HPDE6-E6E7 (cell line): ENCODE results near the gene STK39.
A peak's percentile ranks its signal among the peaks of the same experiment; 100 is the strongest.

ENCODE experiments used
- DNase-seq: peaks from one replicate; pipeline ENCODE4 v3.0.0; 2011; ENCODE audit warnings: missing footprints; ENCODE audit errors: extremely low spot score

STK39 gene

DNA sequence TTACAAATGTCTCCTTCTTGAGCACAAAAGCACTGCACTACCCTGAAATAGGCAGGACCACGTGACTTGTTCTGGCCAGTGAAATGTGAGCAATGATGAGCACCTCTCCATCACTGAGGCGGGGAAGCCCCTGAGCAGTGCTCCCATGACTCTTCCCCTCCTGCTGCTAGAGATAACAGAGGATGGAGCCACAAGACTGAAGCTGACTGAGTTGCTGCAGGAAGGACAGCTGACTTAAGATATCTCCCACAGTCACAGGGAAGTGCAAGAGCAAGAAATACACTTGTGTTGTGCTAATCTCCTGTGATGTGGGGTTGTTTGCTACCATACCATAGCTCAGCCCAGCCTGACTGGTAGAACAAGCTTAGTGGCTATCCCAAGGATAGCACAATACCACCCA, 38.7 kb downstream of the STK39 start:
- no peak for DNase-seq

DNA sequence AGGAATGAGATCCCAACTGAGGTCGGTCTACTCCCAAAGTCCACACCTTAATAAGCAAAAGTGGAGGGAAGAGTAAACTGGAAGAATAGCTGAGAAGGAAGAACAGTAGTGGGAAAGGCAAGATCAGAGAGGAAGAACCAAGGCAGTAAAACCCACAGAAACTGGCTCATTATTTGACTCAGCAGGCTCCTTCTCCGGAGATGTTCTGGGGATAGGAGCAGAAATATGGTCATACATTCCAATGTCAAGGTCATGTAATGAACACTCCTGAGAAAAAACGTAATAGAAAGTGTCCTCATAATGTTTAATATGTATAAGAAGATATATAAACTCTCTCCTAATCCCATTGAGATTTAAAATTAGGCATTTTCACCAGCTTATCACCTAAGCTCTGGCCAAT, 39.5 kb downstream of the STK39 start:
- DNase-seq, result no peak

DNA sequence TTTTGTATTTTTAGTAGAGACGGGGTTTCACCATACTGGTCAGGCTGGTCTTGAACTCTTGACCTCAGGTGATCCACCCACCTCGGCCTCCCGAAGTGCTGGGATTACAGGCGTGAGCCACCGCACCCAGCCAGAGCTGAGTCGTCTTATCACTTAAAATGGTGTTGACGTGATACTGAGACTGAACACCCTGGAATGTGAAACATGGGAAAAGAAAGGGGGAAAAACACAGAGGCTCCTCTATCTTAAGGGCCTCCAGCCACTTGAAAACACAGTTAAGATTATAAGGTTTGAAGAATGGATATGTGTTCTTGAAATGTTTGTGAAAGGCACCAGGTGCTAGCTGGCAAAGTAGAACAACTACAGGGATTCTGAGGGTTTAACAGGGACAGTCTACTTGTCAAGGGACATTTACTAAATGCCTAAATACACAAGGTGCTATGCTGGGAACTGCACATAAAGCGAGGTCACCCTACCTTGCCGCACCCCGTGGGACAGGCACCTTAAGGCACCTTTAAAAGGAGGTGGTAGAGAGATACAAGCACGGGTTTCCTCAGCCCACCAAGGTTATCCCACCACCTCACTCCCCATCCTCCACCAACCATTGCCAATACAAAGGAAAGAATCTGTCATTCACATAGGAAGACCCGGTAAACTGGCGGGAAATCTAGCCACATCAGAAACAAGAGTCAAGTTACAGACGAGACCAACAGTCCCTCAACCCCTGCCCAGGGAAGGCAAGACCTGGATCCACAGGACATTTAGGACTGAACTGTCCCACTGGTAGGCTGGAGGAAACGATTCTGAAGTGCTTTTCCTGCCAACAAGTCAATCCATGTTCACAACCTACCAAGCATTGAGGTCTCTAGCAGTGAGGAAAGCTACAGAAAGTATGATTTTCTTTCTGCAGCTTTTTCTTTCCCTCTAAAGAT, 43.4 kb downstream of the STK39 start:
- DNase-seq, result no peak

DNA sequence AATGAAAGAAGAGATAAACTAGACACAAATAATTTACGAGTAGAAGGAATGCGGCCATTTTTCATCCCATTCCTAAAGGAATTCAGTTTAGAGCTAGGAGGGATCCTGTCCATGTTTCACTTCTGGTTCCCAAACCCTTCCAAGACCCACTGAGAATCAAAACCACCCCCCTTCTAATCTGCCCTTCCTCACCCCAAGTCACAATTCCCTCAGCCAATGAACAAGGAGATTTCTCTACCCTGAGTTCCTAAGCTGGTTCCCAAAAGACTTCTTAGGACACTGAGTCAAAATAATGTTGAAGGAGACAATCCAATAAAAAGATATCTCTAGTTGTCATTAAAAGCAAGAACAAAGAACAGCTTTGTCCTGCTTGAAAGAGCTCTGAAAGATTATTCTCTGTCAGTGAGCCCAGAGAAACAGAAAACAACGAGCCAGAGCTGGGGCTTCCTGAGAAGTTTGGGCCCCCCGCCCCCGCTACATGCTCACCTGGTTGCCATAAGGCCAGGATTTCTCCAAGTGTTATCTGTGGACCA, 45.7 kb downstream of the STK39 start:
- no peak for DNase-seq

DNA sequence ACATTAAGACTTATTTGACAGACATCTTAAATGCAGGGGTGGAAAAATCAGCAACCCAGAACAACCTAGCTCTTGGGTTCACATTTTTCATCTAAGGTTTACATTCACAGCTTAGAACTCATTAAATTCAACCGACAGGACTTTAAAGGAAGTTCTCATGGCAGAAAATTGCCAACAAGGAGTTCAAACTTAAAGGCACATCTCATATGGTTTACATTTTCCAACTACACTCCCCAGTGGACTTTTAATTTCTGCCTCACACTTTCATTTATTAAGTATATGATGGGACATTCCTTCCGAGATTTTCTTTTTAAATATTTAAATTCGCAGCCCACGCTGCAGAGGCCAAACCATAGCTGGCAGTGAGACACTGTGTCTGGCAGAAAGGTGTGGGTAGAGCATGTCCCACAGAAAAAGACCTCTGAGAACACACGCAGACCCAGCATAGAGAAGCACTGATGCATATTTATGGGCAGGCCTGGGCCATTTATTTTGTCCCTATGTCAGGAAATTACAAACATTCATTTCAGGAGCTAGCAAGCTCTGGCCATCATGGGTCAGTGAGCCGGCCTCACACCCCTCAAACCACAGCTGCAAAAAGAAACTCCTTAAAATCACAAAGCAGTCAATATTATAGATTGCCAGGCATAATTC, 46.3 kb downstream of the STK39 start:
- no peak for DNase-seq

DNA sequence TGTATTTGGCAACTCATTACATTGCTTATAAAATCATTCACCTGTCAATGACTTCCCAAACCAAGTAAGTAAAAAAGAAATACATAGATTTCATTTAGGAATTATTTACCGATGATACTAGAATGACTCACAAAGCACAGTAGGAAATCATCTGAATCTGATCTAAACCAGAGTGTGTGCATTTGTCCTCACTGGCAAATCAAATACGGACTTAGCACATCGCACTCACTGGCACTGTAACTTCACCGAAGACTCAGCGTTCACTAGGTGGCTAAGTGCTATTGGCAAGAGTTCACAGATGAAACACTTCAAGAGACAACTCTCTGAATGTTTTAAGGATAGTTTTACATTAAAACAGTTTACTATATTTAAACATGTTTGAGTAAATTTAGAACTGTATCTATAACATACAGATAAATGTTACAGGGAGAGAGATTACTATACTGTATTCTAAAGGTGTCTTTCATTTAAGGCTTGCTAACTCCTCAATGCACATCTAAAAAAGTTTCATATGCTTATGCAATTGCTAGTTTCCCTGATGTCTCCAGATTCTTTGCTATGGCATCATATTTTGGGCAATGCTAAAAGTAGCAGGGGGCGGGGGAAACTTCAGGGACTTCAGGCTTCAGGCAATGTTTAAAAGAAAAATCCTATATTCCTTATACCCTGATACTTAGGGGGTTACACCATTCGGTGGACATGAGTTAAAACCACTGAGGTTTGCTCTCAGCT, 48.8 kb downstream of the STK39 start:
- no peak for DNase-seq

DNA sequence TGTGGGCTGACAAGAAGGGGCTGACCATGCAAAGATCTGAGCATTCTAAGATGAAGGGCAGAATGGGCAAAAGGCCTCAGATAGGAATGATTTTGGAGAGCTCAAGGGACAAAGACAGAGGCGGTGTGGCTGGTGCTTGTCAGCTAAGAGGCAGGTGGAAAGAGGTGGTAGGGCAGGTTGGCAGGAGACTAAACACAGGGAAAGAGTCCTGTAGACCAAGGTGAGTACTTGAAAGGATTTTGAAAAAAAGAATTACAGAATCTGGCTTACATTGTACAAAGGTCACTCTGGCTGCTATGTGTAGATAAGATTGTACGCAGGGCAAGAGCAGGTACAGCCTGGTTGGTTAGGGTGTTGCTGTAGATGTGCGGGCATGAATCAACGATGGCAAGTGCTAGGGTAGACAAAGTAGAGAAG, 50.6 kb downstream of the STK39 start:
- DNase-seq, result no peak

DNA sequence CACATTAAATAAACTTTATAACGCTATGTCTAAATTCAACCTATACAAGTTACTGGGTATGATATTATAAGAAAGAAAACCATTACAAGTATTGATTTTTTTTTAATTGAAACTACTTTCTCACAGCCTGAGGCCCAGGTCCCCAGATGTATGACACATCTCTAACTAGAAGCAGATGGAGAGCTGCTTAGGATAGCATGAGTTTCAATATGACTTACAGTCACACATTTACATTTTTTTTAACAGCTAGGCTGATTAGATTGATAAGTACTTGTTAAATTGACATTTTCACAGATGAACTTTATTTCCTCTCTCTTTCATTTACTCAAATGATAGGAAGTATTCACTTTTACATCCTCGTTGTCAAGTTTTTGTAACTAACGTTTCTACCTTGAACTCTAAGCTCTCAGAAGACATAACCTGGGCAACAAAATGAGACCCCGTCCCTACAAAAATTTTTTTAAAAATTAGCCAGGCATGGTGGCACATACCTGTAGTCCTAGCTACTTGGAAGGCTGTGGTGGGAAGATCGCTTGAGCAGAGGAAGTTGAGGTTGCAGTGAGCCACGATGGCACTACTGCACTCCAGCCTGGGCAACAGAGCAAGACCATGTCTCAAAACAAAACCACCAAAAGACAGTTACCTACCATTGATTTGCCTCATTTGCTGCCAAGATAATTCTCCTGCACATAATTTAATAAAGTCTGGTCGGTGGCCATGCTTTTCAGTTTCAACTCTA, 52.4 kb downstream of the STK39 start:
- no peak for DNase-seq

DNA sequence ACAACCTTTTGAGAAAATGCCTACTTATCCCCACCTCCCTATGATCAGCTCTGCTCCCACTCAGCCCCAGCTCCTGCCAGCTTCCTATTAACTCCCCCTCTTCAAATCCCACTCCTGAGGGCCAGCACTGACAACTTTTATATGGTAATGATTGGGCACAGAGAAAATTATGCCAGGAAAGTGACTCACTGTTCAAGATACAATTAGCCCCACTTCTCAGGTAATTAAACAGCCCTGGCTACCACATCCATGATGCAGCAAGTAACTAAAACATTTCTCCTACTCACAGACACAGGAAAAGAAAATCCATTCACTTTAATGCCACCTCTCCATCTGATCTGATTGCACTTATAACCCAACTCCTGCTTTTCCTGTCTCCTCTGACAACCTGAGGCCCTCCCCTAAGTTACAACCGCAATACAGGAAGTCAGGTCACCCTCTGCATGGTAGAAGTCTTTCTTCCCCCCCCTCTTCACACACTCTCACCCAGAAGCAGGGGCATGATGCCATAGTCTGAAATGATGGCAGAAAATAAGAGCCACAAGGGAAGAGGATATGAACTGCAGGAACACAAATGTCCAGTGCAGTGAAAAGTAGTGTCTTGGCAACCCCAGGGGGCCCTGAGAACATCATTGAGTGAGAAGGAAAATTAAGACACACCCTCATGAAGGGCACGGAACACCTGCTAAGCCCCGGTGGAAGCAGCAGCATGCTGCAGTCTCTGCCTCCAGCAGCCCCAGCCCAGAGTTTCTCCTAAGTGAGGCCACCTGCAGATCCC, 54.4 kb downstream of the STK39 start:
- no peak for DNase-seq

DNA sequence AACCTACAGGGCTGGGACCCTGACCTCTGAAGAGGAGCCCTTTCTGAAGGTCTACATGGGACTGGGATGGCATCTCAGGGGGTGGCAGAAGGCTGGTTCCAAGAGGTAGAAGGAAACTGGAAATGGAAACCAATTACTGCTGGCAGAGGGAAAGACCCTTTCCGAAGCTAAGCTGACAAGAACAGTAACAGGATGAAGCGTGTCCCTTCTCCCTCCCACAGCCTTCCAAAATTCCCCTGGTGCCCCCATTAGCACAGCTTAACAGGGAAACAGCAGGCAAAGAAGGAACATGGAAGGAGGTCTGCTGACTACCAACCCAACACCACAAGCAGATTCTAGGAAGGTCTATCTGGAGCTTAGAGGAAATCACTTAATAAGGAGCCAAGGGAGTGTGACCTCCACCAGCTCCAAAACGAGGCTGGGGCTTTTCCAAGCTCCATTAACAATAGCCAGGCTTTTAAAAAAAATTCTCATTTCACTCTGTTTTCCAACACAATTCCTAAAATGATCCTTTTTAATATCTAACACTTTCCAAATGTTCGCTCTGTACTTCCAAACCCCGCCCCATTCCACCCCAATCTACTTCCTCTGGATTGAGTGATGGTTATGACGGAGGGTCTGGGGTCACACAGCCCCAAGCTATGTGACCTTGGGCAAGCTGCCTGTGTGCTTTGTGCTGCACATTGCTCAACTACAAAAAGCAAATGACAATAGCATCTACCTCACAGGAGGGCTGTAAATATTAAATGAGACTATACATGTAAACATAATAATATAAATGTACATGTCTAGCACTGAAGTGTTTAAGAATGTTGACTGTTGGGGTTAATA, 55.2 kb downstream of the STK39 start:
- DNase-seq, result no peak

DNA sequence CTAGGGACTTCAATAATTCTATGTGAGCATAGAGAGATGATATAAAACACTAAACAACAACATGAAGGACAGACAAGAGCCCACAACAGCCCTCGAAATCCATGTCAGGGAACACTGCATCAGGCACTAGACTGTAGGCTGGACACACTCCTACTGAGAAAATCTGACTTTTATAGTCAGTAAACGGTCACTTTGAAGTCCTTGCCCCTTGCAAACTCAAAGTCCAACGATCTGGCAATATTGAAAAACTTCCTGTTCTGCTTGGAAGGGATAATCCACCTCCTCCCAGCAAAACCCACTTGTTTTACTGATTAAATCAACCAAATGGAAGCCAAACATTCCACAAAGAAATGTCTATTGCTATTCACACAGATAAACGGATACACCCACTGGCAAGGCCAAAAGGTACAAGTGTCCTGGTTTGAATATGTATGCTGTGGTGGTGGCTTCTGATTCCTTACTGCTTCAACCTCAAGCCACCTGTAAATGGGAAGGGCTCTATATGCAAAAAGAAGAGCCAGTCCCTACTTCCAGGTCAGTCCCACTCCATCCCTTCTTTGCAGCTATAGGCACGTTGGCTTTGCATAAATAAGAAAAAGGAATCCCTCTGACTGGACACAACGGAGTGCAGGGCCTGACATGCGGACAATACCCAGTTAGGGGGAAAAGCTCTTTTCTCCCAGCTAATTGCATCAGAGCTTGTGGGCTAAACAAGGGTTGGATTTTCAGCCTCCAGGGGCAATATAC, 56.6 kb downstream of the STK39 start:
- DNase-seq, result no peak

DNA sequence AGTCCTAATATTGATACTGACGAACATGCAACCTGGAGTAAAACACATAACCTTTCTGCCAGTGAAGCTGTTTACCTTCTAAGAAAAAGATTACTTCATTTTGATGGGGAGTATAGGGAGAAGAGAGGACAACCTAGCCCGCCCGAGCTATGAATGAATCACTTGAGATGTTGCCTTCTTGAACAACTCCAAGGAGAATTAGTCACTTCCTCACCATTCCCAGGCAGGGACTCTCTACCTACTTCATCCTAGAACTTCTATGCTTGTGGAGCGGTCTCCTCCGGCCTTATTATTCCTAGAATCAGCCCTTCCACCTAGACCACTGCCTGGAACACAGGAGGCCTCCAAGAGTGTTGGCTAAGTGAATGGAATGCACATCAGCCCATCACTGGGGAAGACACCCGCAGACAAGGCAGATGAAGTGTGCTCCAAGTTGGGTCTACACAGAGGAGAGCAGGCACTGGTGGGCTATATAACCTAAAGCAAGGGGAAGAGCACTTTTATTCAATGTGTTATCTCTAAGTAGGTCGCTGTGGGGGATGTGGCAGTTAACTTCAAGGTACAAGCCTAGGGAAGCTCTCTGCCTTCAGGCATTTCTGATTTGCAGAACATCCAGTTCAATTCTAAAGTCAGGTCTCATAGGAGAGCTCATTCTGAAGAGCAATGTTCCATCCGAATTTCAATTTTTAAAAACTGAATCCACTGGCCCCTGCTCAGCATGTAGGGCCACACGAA, 57.4 kb downstream of the STK39 start:
- DNase-seq, result peak; percentile 55

DNA sequence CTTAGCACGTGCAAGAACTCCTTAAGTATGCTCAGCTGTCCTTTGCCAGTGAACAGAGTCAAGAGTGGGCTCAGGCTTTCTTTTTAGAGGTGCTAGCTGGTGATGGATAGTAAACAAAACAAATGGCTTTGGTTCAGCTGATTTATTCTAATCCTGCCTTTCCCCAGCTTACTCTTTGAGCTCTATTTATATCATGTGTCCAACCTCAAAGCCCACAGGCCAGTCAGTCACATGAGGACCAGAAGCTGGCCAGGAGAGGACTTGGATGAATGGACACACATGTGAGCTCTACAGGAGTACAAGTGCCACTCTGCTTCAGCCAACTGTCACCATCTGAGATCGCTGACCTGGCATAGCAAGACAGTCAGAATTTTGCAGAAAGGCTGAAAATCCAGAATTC, 59.4 kb downstream of the STK39 start:
- no peak for DNase-seq

DNA sequence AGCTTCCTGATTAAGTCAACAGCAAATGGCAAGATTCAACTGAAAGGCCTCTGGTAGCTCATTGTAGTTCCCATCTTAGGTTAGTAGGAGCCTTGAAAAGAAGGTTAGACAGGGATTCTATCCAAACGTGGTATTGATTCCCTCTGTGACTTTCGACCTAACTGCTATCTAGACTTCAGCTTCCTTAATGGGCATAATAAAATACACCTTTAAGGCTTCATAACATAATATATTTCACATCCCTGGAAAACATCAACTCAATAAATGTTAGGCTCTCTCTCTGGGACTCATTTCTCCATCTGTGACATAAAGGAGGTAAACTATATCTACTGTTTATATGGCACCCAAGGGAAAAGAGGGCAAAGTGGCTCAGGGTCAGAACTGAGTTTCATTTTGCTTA, 60.9 kb downstream of the STK39 start:
- no peak for DNase-seq

DNA sequence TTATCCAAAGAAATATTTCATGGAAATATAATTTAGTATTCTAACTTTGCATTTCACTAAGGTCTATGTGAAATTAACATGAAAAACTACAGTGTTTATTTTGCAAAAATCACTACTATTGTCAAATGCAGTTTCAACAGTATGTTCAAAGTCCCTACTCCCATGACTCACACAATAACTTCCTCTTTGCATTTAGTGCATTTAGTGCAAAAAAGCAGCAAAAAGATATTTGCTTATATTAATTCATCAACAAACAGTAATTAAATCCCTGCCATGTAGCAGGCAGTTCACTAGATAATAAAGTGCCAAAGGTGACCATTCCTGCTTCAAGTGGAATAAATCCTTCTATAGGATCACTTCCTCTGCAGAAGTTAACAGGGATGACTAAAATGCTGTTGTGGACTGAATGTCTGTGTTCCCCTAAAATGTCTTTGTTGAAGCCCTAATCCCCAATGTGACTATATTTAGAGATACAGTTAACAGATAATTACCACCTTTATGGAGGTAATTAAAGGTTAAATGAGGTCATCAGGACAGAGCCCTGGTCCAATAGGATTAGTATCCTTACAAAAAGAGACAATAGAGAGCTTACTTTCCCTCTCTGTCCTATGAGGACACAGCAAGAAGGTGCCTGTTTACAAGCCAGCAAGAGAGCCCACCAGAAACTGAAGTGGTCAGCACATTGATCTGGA, 61.7 kb downstream of the STK39 start:
- DNase-seq, result no peak

DNA sequence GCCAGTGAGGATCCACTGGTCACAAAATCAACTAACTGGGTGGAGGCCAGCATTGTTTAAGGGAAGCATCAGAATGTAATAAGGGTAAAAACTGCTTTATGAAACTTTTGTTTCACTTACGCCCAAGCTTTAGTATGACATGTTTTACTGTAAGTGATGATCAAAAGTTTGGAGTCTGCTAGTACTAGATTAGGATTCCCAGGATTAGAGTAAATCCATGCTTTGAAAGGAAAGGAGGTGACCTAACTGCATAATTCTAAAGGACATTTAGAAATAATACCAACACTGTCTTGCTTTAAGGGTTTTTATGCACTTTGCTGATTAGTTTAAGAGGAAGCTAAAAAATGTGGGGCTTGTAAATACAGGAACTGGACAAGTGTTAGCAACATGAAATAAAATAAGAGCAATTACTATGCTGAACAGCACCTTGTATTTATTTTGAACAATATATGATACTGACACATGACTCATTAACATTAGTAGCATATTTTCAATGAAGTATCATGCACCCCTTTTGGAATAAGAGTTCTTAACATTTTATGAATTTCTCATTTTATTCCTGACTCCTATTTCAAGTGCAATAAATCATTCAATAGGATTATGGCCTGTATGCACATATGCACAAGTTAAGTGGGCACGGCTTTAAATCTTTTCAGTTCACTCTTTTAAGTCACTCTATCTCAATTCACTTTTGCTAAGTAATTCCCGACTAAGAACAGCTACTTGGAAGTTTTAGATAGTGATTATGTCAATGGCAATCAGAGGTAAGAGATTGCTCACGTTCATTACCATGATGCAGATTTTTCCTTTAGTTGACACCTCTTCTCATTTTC, 62.5 kb downstream of the STK39 start:
- no peak for DNase-seq
